Ectodermal cell (in vitro differentiated cells): ENCODE measurements around the gene TFAP2D.

Source experiments
- H3K27ac ChIP-seq: 2 replicates; pipeline ENCODE4 v1.7.0; 2013; ENCODE audit warnings: mild to moderate bottlenecking, low read depth, low read length; ENCODE audit not compliant: insufficient read depth, poor library complexity, severe bottlenecking
- H3K27me3 ChIP-seq: 2 replicates; pipeline ENCODE4 v1.7.0; 2013; ENCODE audit warnings: mild to moderate bottlenecking, low read length; ENCODE audit not compliant: insufficient read depth, control insufficient read depth, poor library complexity, severe bottlenecking
- H3K36me3 ChIP-seq: one replicate; pipeline ENCODE4 v1.7.0; 2013; ENCODE audit warnings: low read length; ENCODE audit not compliant: control insufficient read depth, insufficient read depth
- H3K4me1 ChIP-seq: one replicate; pipeline ENCODE4 v1.7.0; 2013; ENCODE audit warnings: low read length; ENCODE audit not compliant: control insufficient read depth, insufficient read depth
- H3K4me3 ChIP-seq: 2 replicates; pipeline ENCODE4 v1.7.0; 2013; ENCODE audit warnings: low read depth, low read length, control low read depth; ENCODE audit not compliant: insufficient read depth
- H3K9me3 ChIP-seq: 2 replicates; pipeline ENCODE4 v1.7.0; 2013; ENCODE audit warnings: mild to moderate bottlenecking, low read length, moderate library complexity; ENCODE audit not compliant: control insufficient read depth
- WGBS, 2 experiments: methylation state at CpG; one replicate each; pipeline ENCODE4 v1.1.7; 2013; ENCODE audit warnings: missing lambda C conversion rate in 2 of 2; 5-methylcytosine and 5-hydroxymethylcytosine counted together

Gene TFAP2D

DNA sequence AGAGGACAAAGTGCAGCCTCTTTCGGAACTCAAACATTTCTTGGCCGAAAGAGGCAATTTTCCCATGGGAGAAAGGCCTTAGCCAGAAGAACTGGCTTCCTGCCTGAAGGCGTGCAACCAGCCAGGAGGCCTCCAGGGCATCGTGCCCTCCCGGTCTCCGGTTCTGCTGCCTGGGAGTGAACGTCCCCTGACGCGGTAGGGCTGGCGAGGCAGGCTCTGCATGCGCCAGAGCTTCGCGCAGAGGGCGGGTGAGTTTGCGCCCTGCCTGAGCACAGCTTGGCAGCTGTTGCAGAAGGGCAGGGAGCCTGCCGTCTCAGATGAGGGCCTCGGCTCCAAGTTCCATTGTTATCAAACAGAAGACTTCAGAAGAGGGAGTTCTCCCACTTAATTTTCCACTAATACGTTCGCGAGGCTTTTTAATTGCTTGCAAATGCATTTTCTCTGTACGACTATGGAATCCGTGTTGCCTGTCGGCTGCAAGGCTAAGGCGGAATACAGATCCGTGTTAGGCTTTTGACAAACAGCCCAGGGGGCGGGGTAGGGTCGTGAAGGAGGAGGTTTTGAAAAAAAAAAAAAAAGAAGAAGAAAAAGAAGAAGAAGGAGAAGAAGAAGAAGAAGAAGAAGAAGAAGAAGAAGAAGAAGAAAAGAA, 5.5 kb upstream of the TFAP2D start:
- Histone ChIP-seq H3K9me3 (no peaks in the 10 kb centered on the region), H3K4me3 (peak overlapping the region; percentile 11), H3K27me3 (peaks cover 91% of the 10 kb centered on the region), H3K27ac (no peak overlapping the region), H3K4me1 (peaks cover 17% of the 10 kb centered on the region), H3K36me3 (no peaks in the 10 kb centered on the region)
- WGBS, 2 experiments = 2% methylated on average over 27 of the region's 27 CpGs

GRCh38 chr6:50708664-50709365, 4.5 kb upstream of the TFAP2D start:
- no peaks in the 10 kb centered on the region for H3K36me3 ChIP-seq
- H3K4me1 ChIP-seq = peaks cover 20% of the 10 kb centered on the region
- H3K9me3 ChIP-seq = no peaks in the 10 kb centered on the region
- no peak overlapping the region for H3K4me3 ChIP-seq
- H3K27me3 ChIP-seq = peaks cover 98% of the 10 kb centered on the region
- WGBS, 2 experiments = 17 to 20% methylated on average over 19 to 21 of the region's 22 CpGs
- no peak overlapping the region for H3K27ac ChIP-seq

- 12 to 15% methylated on average over 6 of the region's 6 CpGs for WGBS, 2 experiments
Measured at GRCh38 chr6:50709366-50709734, 4.0 kb upstream of the TFAP2D start.

GRCh38 chr6:50711686-50712085, 1.6 kb upstream of the TFAP2D start:
- H3K4me3 ChIP-seq = no peak overlapping the region
- peaks cover 33% of the 10 kb centered on the region for H3K4me1 ChIP-seq
- H3K36me3 ChIP-seq = no peaks in the 10 kb centered on the region
- H3K27ac ChIP-seq = no peak overlapping the region
- no peaks in the 10 kb centered on the region for H3K9me3 ChIP-seq
- peaks cover 100% of the 10 kb centered on the region for H3K27me3 ChIP-seq
- 26 to 29% methylated on average over 7 of the region's 7 CpGs for WGBS, 2 experiments

More at GRCh38 chr6:50709366-50709734, 4.0 kb upstream of the TFAP2D start:
- Histone ChIP-seq H3K36me3 (no peaks in the 10 kb centered on the region), H3K4me3 (no peak overlapping the region), H3K4me1 (peaks cover 21% of the 10 kb centered on the region), H3K9me3 (no peaks in the 10 kb centered on the region), H3K27me3 (peaks cover 100% of the 10 kb centered on the region), H3K27ac (no peak overlapping the region)

DNA sequence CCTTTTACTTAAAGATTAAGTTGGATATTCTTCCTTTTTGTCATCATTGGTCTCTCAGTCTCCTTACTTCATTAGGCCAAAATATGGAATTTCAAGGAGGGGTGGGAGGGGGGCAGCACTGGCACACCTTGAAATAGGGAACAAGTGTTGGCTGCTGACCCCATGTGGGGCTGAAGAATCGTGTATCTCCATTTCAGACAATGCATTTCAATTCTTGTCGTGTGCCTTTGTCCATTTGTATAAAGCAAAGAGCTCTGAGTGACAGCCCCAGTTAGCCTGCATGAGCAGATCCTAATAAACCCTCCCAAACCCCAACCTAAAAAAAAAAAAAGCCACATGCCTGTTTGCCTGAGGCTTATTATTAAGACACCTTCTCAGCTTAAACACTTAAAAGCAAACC, 1.0 kb upstream of the TFAP2D start:
- H3K27me3 ChIP-seq = peaks cover 100% of the 10 kb centered on the region
- no peaks in the 10 kb centered on the region for H3K9me3 ChIP-seq
- H3K36me3 ChIP-seq = no peaks in the 10 kb centered on the region
- H3K4me3 ChIP-seq = no peak overlapping the region
- WGBS, 2 experiments = 0 to 3% methylated on average over 2 of the region's 2 CpGs
- H3K27ac ChIP-seq = no peak overlapping the region
- peaks cover 30% of the 10 kb centered on the region for H3K4me1 ChIP-seq

DNA sequence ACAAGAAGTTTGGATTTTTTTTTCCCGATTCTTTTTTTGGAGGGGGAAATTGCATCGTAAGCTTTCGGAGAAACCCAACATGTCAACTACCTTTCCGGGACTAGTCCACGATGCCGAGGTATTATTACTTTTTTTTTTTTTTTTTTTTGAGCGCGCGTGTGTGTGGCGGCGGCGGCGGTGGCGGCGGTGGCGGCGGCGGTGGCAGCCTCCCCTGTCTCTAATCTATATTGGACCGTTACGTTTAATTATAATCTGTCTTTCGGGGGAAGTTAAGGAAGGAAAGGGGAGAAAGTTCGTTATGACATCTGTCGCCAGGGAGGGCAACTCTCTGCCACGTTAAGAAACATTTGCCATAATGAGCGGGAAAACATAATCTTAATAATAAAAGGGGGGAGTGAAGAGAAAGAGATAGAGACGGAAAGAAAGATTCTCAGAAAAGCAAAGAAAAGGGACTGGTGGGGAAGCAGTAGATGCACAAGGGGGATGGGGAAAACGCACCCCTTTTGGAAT, 706 bp downstream of the TFAP2D start:
- Histone ChIP-seq H3K36me3 (no peaks in the 10 kb centered on the region), H3K9me3 (no peaks in the 10 kb centered on the region), H3K27ac (no peak overlapping the region), H3K27me3 (peaks cover 100% of the 10 kb centered on the region), H3K4me1 (peaks cover 30% of the 10 kb centered on the region), H3K4me3 (no peak overlapping the region)
- WGBS, 2 experiments = 3 to 4% methylated on average over 12 to 24 of the region's 27 CpGs

DNA sequence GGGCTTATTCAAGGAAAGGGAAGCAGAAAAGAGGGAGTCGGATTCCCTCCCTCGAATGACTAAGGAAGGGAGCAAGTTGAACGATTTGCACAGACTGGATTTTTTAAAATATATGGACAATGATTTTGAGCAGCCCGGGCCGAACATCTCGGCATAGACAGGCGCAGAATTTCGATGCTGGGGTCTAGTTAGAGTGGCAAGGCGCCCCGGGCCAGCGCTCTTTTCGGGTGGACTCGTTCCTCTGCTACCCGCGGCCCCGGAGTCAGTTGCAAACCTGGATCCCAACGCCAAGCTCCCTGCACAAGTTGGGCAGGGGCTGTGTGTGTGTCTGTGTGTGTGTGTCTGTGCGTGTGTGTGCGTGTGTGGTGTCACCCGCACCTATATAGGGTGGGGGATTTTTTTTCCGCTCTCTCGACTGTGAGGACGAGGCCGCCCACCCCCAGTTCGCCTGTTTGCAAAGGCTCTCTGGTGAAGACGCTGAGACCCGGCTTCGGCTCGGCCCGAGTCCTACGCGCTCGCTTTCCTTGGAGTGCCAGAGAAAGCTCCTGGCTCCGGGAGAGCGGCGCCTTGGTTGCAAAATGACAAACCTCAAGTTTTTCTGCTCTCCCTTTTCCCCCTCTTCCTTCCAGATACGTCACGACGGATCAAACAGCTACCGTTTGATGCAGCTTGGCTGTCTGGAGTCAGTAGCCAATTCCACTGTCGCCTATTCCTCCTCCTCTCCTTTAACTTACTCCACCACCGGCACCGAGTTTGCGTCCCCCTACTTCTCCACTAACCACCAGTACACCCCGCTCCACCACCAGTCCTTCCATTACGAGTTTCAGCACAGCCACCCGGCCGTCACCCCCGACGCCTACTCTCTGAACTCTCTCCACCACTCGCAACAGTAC, 1.4 kb downstream of the TFAP2D start:
- 1% methylated on average over 51 of the region's 51 CpGs for WGBS, 2 experiments
- H3K4me3 ChIP-seq = peak overlapping the region; percentile 13
- H3K27me3 ChIP-seq = peaks cover 100% of the 10 kb centered on the region
- no peaks in the 10 kb centered on the region for H3K9me3 ChIP-seq
- H3K27ac ChIP-seq = no peak overlapping the region
- peaks cover 30% of the 10 kb centered on the region for H3K4me1 ChIP-seq
- H3K36me3 ChIP-seq = no peaks in the 10 kb centered on the region

DNA sequence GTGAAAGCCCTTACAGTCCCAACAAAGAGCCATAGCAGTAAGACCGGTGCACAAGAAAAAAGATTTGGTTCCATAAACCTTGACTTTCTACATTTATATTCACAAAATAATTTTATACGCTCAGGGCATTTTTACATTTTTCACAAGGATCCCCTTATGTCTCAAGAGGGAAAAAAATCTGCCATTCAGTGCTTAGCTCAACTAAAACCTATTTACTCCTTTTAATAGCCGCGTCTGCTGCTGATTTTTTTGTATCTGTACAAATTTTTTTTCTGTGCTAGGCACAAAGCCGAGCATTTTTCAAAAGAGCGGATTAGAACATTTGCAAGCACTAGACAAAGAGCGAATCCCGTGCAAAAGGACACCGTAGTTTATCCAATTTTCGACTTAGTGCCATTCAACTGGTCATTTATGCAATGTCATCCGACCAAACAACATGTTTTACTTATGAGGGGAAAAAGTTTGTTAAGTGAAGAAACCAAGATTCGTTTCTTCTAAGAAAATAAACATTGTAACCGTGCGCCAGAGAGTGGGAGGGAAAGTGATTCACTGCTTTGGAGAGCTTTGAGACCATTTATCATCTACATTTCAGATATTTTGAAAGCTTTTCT, 3.7 kb downstream of the TFAP2D start:
- H3K4me3 ChIP-seq = no peak overlapping the region
- 8 to 11% methylated on average over 10 to 14 of the region's 14 CpGs for WGBS, 2 experiments

GRCh38 chr6:50717734-50718457, 4.6 kb downstream of the TFAP2D start:
- no peak overlapping the region for H3K27ac ChIP-seq
- 0 to 2% methylated on average over 7 to 9 of the region's 9 CpGs for WGBS, 2 experiments
- H3K36me3 ChIP-seq = no peaks in the 10 kb centered on the region
- H3K27me3 ChIP-seq = peaks cover 100% of the 10 kb centered on the region
- H3K9me3 ChIP-seq = no peaks in the 10 kb centered on the region
- H3K4me3 ChIP-seq = no peak overlapping the region
- H3K4me1 ChIP-seq = peaks cover 20% of the 10 kb centered on the region

More for the DNA sequence above, 3.7 kb downstream of the TFAP2D start:
- H3K9me3 ChIP-seq = no peaks in the 10 kb centered on the region
- no peak overlapping the region for H3K27ac ChIP-seq
- peaks cover 28% of the 10 kb centered on the region for H3K4me1 ChIP-seq
- H3K36me3 ChIP-seq = no peaks in the 10 kb centered on the region
- H3K27me3 ChIP-seq = peaks cover 100% of the 10 kb centered on the region
